ENCODE measurements around the gene NEAT1. TPM values are rescaled to one million over a fixed set of nuclear protein-coding genes. Genes with fewer than 3 reads are reported as not detected.

Gene NEAT1
- total RNA-seq, 4 donors from 2014 or later, result 195 to 1,623 (median 652) TPM

GRCh38 chr11:65445101-65445603 is 22.6 kb downstream of the NEAT1 start:
- no peak overlapping the region for H3K4me3 ChIP-seq (replicated peaks in 1 of 3)
- H3K36me3 ChIP-seq, result peaks cover 15 to 20% of the 10 kb centered on the region in 2 donors

GRCh38 chr11:65445604-65446445 is 23.2 kb downstream of the NEAT1 start:
- DNase-seq, result peak; percentile 60 to 70
- Histone ChIP-seq H3K27ac (peak overlapping the region; percentile 82 to 100 (median 87)), H3K9me3 (no peaks in the 10 kb centered on the region), H3K4me3 (replicated peaks in 1 of 3) (no peak overlapping the region), H3K27me3 (no peaks in the 10 kb centered on the region), H3K4me1 (peaks cover 18 to 22% of the 10 kb centered on the region in 2 donors), H3K36me3 (peaks cover 15 to 20% of the 10 kb centered on the region in 2 donors)
- intact Hi-C loops (cut with DNase I), result no loop called here
- WGBS, 2 donors, result 84 to 85% methylated on average over 10 to 11 of the region's 11 CpGs
- TF ChIP-seq CTCF (IDR thresholded peaks at IDR 0.05) (no peak), POLR2A (IDR thresholded peaks at IDR 0.05) (no peak)

More at GRCh38 chr11:65445101-65445603, 22.6 kb downstream of the NEAT1 start:
- peaks cover 24 to 29% of the 10 kb centered on the region in 2 donors for H3K4me1 ChIP-seq
- peak; percentile 58 to 67 for DNase-seq
- TF ChIP-seq CTCF (IDR thresholded peaks at IDR 0.05), result no peak
- no peak for TF ChIP-seq POLR2A (IDR thresholded peaks at IDR 0.05)
- WGBS, 2 donors, result 86 to 89% methylated on average over 15 of the region's 15 CpGs
- no peaks in the 10 kb centered on the region for H3K27me3 ChIP-seq
- H3K27ac ChIP-seq, result peak overlapping the region; percentile 82 to 100 (median 87)
- H3K9me3 ChIP-seq, result no peaks in the 10 kb centered on the region
- intact Hi-C loops (cut with DNase I), result no loop called here

GRCh38 chr11:65446446-65447277 is 24.1 kb downstream of the NEAT1 start:
- H3K4me3 ChIP-seq (replicated peaks in 1 of 3), result no peak overlapping the region
- DNase-seq, result peak; percentile 66 to 74
- TF ChIP-seq CTCF (IDR thresholded peaks at IDR 0.05) (no peak), POLR2A (IDR thresholded peaks at IDR 0.05) (no peak)
- peaks cover 10 to 16% of the 10 kb centered on the region in 2 donors for H3K4me1 ChIP-seq
- H3K36me3 ChIP-seq, result peaks cover 15 to 19% of the 10 kb centered on the region in 2 donors
- H3K27ac ChIP-seq, result peak overlapping the region; percentile 82 to 100 (median 87)
- no peaks in the 10 kb centered on the region for H3K9me3 ChIP-seq
- H3K27me3 ChIP-seq, result no peaks in the 10 kb centered on the region
- intact Hi-C loops (cut with DNase I), result no loop called here
- 77 to 87% methylated on average over 8 to 11 of the region's 11 CpGs for WGBS, 2 donors

GRCh38 chr11:65448074-65448417 is 25.4 kb downstream of the NEAT1 start:
- WGBS, 2 donors, result 92 to 100% methylated on average over 2 of the region's 2 CpGs
- peaks cover 8 to 10% of the 10 kb centered on the region in 2 donors for H3K36me3 ChIP-seq
- no peak for TF ChIP-seq POLR2A (IDR thresholded peaks at IDR 0.05)
- TF ChIP-seq CTCF (IDR thresholded peaks at IDR 0.05), result no peak

More at GRCh38 chr11:65448074-65448417, 25.4 kb downstream of the NEAT1 start:
- DNase-seq, result no peak
- intact Hi-C loops (cut with DNase I), result no loop called here
- Histone ChIP-seq H3K4me3 (replicated peaks in 1 of 3) (no peak overlapping the region), H3K27ac (peak overlapping the region; percentile 10 to 54 (median 50)), H3K9me3 (no peaks in the 10 kb centered on the region), H3K4me1 (peaks cover 9 to 13% of the 10 kb centered on the region in 2 donors), H3K27me3 (no peaks in the 10 kb centered on the region)

Data from thyroid gland (tissue), 4 donors.